GM18499 (cell line): ENCODE measurements around the gene AHCTF1.
"Not testable (repeated sequence)": the region's sequence is repeated elsewhere in the genome, so short reads cannot be mapped to it uniquely, and the experiment has no call there.

ENCODE experiments used
- ATAC-seq: cut with Tn5 transposase; IDR thresholded peaks from one replicate; pipeline ENCODE4 v1.9.1; 2021; ENCODE audit warnings: moderate number of reproducible peaks; ENCODE audit not compliant: insufficient read depth, unreplicated experiment

AHCTF1 gene

DNA sequence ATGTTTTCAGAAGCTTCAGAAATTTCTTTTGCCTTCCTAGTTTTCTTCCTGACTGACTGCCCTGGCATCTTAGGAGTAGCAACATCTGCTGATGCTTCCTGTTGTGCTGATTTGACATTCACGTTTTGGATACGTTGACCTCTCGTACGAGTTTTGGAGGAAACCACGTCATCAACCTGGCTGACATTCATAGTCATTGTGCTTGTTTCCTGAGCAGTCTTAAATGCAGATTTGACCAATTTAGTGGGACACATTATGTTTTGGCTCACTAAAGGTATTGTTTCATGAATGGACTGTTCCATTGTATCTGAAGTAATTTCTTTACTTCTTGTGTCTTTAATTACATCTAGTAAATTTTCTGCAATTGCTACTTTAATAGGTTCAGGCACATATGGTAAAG is 81.1 kb downstream of the AHCTF1 start:
- ATAC-seq: not testable (repeated sequence)

- ATAC-seq: no peak
Measured at GRCh38 chr1:246843876-246844275, 87.9 kb downstream of the AHCTF1 start.

DNA sequence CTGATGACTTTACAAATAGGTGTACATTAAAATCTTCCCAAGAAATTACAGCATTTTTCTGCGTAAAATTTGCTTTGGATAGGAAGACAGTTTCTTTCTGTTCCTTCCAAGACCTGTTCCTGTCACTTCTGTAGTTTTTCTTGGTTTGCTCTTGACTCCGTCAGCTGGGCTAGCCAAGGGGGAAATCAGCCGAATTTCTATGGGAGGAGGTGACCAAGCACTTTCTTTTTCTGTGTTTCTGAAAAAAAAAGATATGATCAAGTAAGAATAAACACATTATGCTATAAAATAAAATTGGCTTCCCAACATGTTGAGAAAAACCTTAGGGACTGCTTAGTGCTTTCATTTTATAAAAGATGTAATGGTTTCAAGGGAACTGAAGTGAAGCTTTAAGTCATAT is 91.0 kb downstream of the AHCTF1 start:
- not testable (repeated sequence) for ATAC-seq

DNA sequence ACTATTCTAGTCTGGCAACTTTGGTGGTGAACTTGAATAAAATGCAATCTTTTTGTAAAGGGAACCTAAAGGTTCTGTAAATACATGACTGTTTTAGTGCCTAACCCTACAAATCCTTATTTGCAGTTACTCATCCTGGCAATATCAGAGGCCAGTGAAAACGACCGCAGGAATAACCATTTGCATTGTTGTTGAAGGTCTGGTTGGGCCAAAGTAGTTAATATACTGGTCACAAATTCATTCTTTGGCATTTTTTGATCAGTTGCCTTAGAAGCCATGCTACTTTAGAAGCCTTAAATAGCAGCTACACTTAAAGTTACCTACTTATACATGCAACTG is 93.7 kb downstream of the AHCTF1 start:
- ATAC-seq: no peak

DNA sequence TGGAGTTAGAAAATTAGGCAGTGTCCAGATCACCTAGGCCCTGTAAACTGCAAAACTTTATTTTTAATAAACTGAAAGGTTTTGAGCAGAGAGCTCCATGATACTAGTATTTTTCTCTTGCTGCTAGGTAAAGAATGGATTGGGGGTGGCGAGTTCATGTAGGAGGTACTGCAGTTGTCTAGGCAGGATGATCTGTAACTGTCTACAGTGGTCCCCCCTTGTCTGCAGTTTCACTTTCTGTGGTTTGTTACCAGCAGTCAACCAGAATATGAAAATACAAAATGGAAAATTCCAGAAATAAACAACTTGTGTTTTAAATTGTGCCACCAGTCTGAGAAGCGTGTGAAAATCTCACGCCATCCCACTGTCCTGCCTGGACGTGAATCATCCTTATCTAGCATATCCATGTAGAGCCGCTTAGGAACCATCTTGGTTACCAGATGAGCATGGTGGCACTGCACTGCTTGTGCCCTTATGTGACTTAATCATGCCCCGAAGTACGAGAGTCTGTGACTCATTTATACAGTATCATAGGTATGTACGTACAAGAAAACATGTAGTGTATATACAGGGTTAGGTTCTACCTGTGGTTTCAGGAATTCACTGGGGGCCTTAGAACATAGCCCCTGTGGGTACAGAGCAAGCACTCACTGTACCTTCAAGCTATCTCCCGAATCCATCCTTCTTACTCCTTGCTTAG is 94.2 kb downstream of the AHCTF1 start:
- no peak for ATAC-seq

DNA sequence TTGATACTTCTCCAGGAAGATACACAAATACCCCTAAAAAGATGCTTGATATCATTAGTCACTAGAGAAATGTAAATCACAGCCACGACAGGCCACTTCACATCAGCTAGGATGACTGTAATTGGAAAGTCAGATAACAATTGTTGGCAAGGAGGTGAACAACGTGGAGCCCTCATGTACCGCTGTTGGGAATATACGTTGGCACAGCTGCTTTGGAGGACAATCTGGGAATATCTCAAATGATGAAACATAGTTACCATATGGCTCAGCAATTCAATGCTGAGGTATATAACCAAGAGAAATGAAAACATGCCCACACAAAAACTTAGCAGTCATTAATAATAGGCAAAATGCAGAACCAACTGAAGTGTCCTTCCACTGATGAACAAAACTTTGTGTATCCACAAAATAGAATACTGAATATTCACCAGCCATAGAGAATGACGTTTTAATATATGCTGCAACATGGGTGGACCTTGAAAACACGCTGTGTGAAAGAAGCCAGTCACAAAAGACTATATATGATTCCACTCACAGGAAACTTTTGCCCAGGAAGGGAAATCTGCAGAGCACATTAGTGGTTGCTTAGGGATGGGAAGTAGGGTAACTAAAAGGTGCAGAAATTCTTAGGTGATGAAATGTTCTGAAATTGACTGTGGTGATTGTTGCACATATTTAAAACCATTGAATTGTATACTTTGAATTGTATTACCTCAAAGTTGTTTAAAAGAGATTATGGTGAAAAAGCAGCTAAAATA is 95.4 kb downstream of the AHCTF1 start:
- no peak for ATAC-seq

DNA sequence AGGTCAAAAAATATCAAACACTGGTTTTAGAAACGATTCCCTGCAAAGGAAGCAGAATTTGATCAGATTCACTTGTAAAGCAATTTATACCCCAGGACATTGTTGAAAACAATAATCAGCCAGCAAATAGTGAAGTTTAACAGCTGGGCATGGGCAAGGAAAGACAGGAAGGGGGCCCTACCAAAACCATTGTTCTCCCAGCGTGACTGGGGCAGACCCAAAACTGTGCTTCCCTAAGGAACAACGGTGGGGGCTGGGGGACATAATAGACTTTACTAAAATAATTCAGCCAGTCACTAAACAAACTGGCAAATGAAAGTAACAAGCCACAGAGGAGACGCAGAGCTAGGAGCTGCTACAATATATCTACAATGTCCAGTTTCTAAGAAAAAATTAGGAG is 100.2 kb downstream of the AHCTF1 start:
- no peak for ATAC-seq

- ATAC-seq: no peak
Measured at GRCh38 chr1:246828818-246829217, 102.9 kb downstream of the AHCTF1 start.

GRCh38 chr1:246827396-246827795 is 104.4 kb downstream of the AHCTF1 start:
- ATAC-seq: no peak

DNA sequence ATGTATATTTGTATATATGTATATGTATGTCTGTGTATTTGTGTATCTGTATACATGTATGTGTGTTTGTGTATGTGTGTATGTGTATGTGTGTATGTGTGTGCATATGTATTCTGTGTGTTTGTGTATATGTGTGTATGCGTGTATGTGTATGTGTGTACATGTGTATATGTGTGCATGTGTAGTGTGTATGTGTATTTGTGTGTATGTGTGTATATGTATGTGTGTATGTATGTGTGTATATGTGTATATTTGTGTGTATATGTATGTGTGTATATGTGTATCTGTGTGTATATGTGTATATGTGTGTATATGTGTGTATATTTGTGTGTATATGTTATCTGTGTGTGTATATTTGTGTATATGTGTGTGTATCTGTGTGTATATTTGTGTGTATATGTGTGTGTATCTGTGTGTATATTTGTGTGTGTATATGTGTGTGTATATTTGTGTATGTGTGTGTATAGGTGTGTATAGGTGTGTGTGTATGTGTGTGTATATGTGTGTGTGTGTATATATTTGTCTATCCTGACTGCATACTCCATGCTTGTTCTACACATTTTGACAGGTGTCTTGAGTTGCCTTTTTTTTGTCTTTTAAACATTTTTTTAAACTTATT is 106.1 kb downstream of the AHCTF1 start:
- ATAC-seq: no peak

GRCh38 chr1:246824541-246824940 is 107.2 kb downstream of the AHCTF1 start:
- ATAC-seq: no peak

- not testable (repeated sequence) for ATAC-seq
Measured at GRCh38 chr1:246822154-246822553, 109.6 kb downstream of the AHCTF1 start.

- ATAC-seq: no peak
Measured at GRCh38 chr1:246820666-246821065, 111.1 kb downstream of the AHCTF1 start.

DNA sequence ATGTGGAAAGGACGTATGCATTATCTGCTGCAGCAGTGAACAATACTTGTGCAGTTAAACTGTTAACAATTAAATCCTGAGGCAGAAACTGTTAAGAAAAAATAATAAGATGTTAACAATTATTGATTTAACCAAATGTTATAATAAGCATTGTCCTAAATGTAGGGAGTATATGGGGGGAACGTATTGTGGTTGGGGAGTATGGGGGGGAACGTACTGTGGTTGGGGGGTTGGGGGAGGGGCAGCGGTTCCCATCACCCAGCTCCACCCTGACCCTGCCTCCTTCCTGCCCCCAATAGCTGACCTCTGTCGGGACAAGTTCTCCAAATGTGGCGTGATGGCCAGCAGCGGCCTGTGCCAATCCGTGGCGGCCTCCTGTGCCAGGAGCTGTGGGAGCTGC is 114.0 kb downstream of the AHCTF1 start:
- ATAC-seq: not testable (repeated sequence)

- no peak for ATAC-seq
Measured at GRCh38 chr1:246815693-246816270, 116.0 kb downstream of the AHCTF1 start.

DNA sequence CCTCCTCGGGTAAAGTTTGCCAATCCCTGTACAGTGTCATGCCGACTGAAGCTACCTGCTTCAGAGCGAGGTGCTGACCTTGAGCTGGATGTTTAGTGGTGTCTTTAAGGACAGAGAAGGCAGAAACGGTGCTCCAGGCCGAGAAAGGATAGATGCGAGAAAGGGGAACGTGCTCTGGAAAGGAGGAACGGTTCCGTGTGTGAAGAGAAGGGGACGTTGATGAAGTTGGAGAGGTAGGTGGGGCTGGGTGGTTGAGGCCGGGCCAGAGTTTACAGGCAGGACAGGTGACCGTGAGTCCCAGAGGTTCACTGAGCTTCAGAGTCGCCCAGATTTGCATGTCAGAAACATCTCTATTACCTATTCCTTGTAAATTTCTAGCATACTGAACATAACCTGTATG is 116.9 kb downstream of the AHCTF1 start:
- ATAC-seq: no peak

GRCh38 chr1:246813325-246813724 is 118.4 kb downstream of the AHCTF1 start:
- not testable (repeated sequence) for ATAC-seq

DNA sequence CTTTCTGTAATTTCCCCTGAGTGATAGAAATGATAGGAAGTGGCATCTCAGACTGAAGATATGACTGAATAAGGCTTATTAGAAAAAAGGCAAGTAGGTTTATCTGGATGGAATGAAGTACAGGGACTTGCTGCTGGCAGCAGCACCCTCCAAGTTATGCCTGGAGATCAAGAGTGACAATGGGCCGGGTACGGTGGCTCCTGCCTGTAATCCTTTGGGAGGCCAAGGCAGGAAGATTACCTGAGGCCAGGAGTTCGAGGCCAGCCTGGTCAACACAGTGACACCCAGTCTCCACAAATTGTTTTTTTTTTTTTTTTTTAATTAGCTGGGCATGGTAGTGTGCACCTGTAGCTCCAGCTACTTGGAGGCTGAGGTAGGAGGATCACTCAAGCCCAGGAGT is 119.8 kb downstream of the AHCTF1 start:
- ATAC-seq: no peak

GRCh38 chr1:246809473-246809872 is 122.3 kb downstream of the AHCTF1 start:
- no peak for ATAC-seq

DNA sequence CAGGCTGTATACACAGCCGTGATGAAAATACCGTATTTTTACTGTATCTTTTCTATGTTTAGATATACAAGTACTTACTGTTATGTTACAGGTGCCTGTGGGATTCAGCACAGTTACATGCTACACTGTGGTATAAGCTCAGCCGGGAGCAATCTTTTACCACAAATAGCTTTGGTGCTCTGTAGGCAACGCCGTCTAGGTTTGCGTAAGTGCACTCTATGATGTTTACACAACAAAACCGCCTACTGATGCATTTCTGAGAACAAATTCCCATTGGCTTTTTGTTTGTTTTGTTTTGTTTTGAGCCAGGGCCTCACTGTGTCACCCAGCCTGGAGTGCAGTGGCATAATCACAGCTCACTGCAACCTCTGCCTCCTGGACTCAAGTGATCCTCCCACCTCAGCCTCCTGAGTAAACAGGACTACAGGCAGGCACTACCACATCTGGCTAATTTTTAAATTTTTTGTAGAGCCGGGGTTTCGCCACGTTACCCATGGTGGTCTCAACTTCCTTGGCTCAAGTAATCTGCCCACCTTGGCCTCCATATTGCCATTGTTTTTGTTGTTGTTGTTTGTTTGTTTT is 126.5 kb downstream of the AHCTF1 start:
- ATAC-seq: no peak

DNA sequence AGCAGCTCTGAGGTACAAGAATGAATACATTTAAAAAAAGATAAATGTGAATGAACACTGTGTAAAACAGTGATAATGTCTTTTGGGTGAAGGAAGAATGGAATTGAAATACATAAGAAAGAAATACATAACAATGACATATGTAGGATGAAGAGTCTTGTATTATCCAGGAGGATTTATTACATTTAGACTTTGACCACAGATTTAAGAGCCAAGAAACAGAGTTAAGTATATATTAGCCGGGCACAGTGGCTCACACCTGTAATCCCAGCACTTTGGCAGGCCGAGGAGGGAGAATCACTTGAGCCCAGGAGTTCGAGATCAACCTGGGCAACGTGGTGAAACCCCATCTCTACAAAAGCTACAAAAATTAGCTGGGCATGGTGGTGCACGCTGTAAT is 127.9 kb downstream of the AHCTF1 start:
- no peak for ATAC-seq
